Endodermal cell (in vitro differentiated cells): ENCODE measurements around the gene PDK4. TPM values are rescaled to one million over a fixed set of nuclear protein-coding genes. Genes with fewer than 3 reads are reported as not detected.

Experiments
- DNase-seq: peaks from one replicate; pipeline ENCODE4 v3.0.0-alpha.2; 2017
- H3K27ac ChIP-seq: 2 replicates; pipeline ENCODE4 v1.5.1; 2013; ENCODE audit warnings: mild to moderate bottlenecking, low read depth, low read length, moderate library complexity
- H3K27me3 ChIP-seq: 2 replicates; pipeline ENCODE4 v1.6.1; 2013; ENCODE audit warnings: mild to moderate bottlenecking, low read length, moderate library complexity; ENCODE audit not compliant: insufficient read depth, control insufficient read depth, poor library complexity, severe bottlenecking
- H3K36me3 ChIP-seq: 2 replicates; pipeline ENCODE4 v1.7.0; 2013; ENCODE audit warnings: mild to moderate bottlenecking, low read length, moderate library complexity; ENCODE audit not compliant: control insufficient read depth, insufficient read depth
- H3K4me1 ChIP-seq: one replicate; pipeline ENCODE4 v1.7.0; 2013; ENCODE audit warnings: low read length; ENCODE audit not compliant: control insufficient read depth, insufficient read depth
- H3K4me3 ChIP-seq: 2 replicates; pipeline ENCODE4 v1.5.1; 2013; ENCODE audit warnings: mild to moderate bottlenecking, low read length, moderate library complexity
- H3K9ac ChIP-seq: 2 replicates; pipeline ENCODE4 v1.6.1; 2013; ENCODE audit warnings: mild to moderate bottlenecking, low read length, moderate library complexity; ENCODE audit not compliant: poor library complexity, severe bottlenecking; ENCODE audit errors: extremely low read depth
- H3K9me3 ChIP-seq: 2 replicates; pipeline ENCODE4 v1.6.1; 2013; ENCODE audit warnings: mild to moderate bottlenecking, low read length, moderate library complexity; ENCODE audit not compliant: control insufficient read depth
- H3K27ac Mint-ChIP-seq: 2 replicates; pipeline ENCODE4 v1.8.0; 2020; ENCODE audit warnings: mixed read lengths
- H3K27me3 Mint-ChIP-seq: 2 replicates; pipeline ENCODE4 v1.8.0; 2021; ENCODE audit warnings: mild to moderate bottlenecking, mixed read lengths; ENCODE audit not compliant: insufficient read depth
- H3K36me3 Mint-ChIP-seq: 2 replicates; pipeline ENCODE4 v1.8.0; 2020; ENCODE audit warnings: low read depth, mixed read lengths
- H3K4me1 Mint-ChIP-seq: 2 replicates; pipeline ENCODE4 v1.8.0; 2020; ENCODE audit warnings: mixed read lengths
- H3K4me3 Mint-ChIP-seq: 2 replicates; pipeline ENCODE4 v1.8.0; 2020; ENCODE audit warnings: mild to moderate bottlenecking, moderate library complexity, mixed read lengths
- H3K9me3 Mint-ChIP-seq: 2 replicates; pipeline ENCODE4 v1.8.0; 2020; ENCODE audit warnings: mild to moderate bottlenecking, mixed read lengths
- CTCF ChIP-seq: fragments of 200-600 bp; sonication (generic); conservative IDR thresholded peaks from 2 replicates; pipeline ENCODE4 v1.5.0; 2021; ENCODE audit warnings: antibody characterized with exemption, mild to moderate bottlenecking
- WGBS, 2 experiments: methylation state at CpG; one replicate each; pipeline versions ENCODE4 v1.1.5 to v1.1.7; 2013; ENCODE audit warnings: missing lambda C conversion rate in 2 of 2, mixed read lengths in 1 of 2; ENCODE audit not compliant: insufficient coverage in 1 of 2, insufficient read length in 1 of 2; 5-methylcytosine and 5-hydroxymethylcytosine counted together
- total RNA-seq, 2 donors: library from RNA; stranded (reverse); fragmentation: NEBNext Ultra II Directional in 1 of 2; extraction: Animal tissue kit (Norgen Biotek cat#: 25700) in 1 of 2; gene quantifications; 2 replicates in 1 of 2; 3 replicates in 1 of 2; pipeline ENCODE4 v1.2.1, GENCODE V29; 2021

Gene PDK4
- total RNA-seq, 2 donors from 2014 or later = 0.42 to 0.73 TPM

- no peaks in the 10 kb centered on the region for H3K9me3 ChIP-seq
- H3K4me3 Mint-ChIP-seq = no peak overlapping the region
- H3K36me3 ChIP-seq = no peaks in the 10 kb centered on the region
- H3K27ac Mint-ChIP-seq = no peak overlapping the region
- H3K36me3 Mint-ChIP-seq = no peaks in the 10 kb centered on the region
- H3K27me3 Mint-ChIP-seq = peaks cover 65% of the 10 kb centered on the region
- TF ChIP-seq CTCF = no peak
- no peak overlapping the region for H3K9ac ChIP-seq
- H3K4me1 ChIP-seq = peaks cover 3% of the 10 kb centered on the region
- H3K4me1 Mint-ChIP-seq = peaks cover 5% of the 10 kb centered on the region
- H3K4me3 ChIP-seq = no peak overlapping the region
- H3K27me3 ChIP-seq = peaks cover 84% of the 10 kb centered on the region
- no peaks in the 10 kb centered on the region for H3K9me3 Mint-ChIP-seq
- H3K27ac ChIP-seq = no peak overlapping the region
- WGBS, 2 experiments = 90 to 100% methylated on average over 1 of the region's 1 CpG
- no peak for DNase-seq
Observed at GRCh38 chr7:95598511-95598910, 2.2 kb upstream of the PDK4 start.

GRCh38 chr7:95595746-95596197, 544 bp downstream of the PDK4 start:
- H3K27me3 Mint-ChIP-seq = peaks cover 59% of the 10 kb centered on the region
- 45 to 47% methylated on average over 7 to 8 of the region's 8 CpGs for WGBS, 2 experiments

GRCh38 chr7:95594185-95594584, 2.1 kb downstream of the PDK4 start:
- Histone ChIP-seq H3K27me3 (peaks cover 73% of the 10 kb centered on the region), H3K4me3 (no peak overlapping the region), H3K9ac (no peak overlapping the region), H3K4me1 (peaks cover 3% of the 10 kb centered on the region), H3K9me3 (no peaks in the 10 kb centered on the region), H3K27ac (no peak overlapping the region), H3K36me3 (no peaks in the 10 kb centered on the region)
- no peaks in the 10 kb centered on the region for H3K36me3 Mint-ChIP-seq
- DNase-seq = no peak
- H3K4me1 Mint-ChIP-seq = no peaks in the 10 kb centered on the region
- H3K4me3 Mint-ChIP-seq = no peak overlapping the region
- no peaks in the 10 kb centered on the region for H3K9me3 Mint-ChIP-seq
- TF ChIP-seq CTCF = no peak
- H3K27ac Mint-ChIP-seq = no peak overlapping the region
- H3K27me3 Mint-ChIP-seq = peaks cover 47% of the 10 kb centered on the region

More at GRCh38 chr7:95595746-95596197, 544 bp downstream of the PDK4 start:
- H3K27ac Mint-ChIP-seq = no peak overlapping the region
- Histone ChIP-seq H3K27me3 (peaks cover 89% of the 10 kb centered on the region), H3K9ac (no peak overlapping the region), H3K36me3 (no peaks in the 10 kb centered on the region), H3K27ac (no peak overlapping the region), H3K4me1 (peaks cover 3% of the 10 kb centered on the region), H3K9me3 (no peaks in the 10 kb centered on the region), H3K4me3 (peak overlapping the region; percentile 87)
- no peak for TF ChIP-seq CTCF
- no peaks in the 10 kb centered on the region for H3K9me3 Mint-ChIP-seq
- no peaks in the 10 kb centered on the region for H3K4me1 Mint-ChIP-seq
- H3K4me3 Mint-ChIP-seq = peak overlapping the region; percentile 76
- H3K36me3 Mint-ChIP-seq = no peaks in the 10 kb centered on the region
- no peak for DNase-seq
